H1 (cell line): ENCODE measurements around the gene DDI2. TPM values are rescaled to one million over a fixed set of nuclear protein-coding genes. Genes with fewer than 3 reads are reported as not detected.

Experiments
- CTCF ChIA-PET: fragments of 300-600 bp; sonication (Branson Sonifier 250); formaldehyde crosslinking; loops from one replicate; lab custom pipeline; 2021; ENCODE audit not compliant: partially characterized antibody; lab: Charles Lee
- POLR2A ChIA-PET: fragments of 300-600 bp; sonication (Branson Sonifier 250); formaldehyde crosslinking; loops from one replicate; lab custom pipeline; 2021; ENCODE audit warnings: inconsistent platforms; ENCODE audit not compliant: partially characterized antibody; lab: Charles Lee
- DNase-seq, 2 experiments: peaks; one replicate each; pipeline versions ENCODE4 v3.0.0 to v3.0.0-alpha.2; 2010 to 2022; ENCODE audit warnings: low spot score in 2 of 2, low read depth in 1 of 2, mixed read lengths in 1 of 2
- FAIRE-seq: peaks from 2 replicates; lab custom pipeline; 2011; peaks lifted over from hg19 to GRCh38; lab: Jason Lieb, UNC
- H2AFZ ChIP-seq: 2 replicates; pipeline ENCODE4 v1.8.1; 2012; ENCODE audit warnings: low read length, inconsistent platforms
- H2AK5ac ChIP-seq: 2 replicates; pipeline ENCODE4 v1.6.1; 2013; ENCODE audit warnings: low read depth, low read length
- H2BK120ac ChIP-seq: replicated peaks from 2 replicates; pipeline ENCODE3; 2013; ENCODE audit warnings: low read depth, low read length, inconsistent platforms
- H2BK12ac ChIP-seq: 2 replicates; pipeline ENCODE4 v1.6.1; 2013; ENCODE audit warnings: low read depth, low read length
- H2BK15ac ChIP-seq: 2 replicates; pipeline ENCODE4 v1.6.1; 2013; ENCODE audit warnings: low read length
- H2BK20ac ChIP-seq: 2 replicates; pipeline ENCODE4 v1.6.1; 2013; ENCODE audit warnings: low read length
- H2BK5ac ChIP-seq: 2 replicates; pipeline ENCODE4 v1.6.1; 2013; ENCODE audit warnings: low read depth, low read length
- H3K14ac ChIP-seq: 2 replicates; pipeline ENCODE4 v1.6.1; 2013; ENCODE audit warnings: inconsistent platforms; ENCODE audit not compliant: insufficient read length
- H3K18ac ChIP-seq: 2 replicates; pipeline ENCODE4 v1.6.1; 2013; ENCODE audit warnings: low read length; ENCODE audit errors: extremely low read depth
- H3K23ac ChIP-seq: 2 replicates; pipeline ENCODE4 v1.6.1; 2013; ENCODE audit warnings: inconsistent platforms; ENCODE audit not compliant: insufficient read length
- H3K23me2 ChIP-seq: 2 replicates; pipeline ENCODE4 v1.6.1; 2013; ENCODE audit warnings: low read depth, low read length
- H3K27ac ChIP-seq: 2 replicates; pipeline ENCODE4 v1.6.1; 2011; ENCODE audit warnings: low read depth, low read length, inconsistent platforms
- H3K27me3 ChIP-seq, 4 experiments: replicated peaks in 1 of 4; 1 replicate in 1 of 4; 2 replicates in 3 of 4; pipeline versions ENCODE4 v1.6.1 to v1.8.1; 2011 to 2013; ENCODE audit warnings: low read length in 3 of 4, mild to moderate bottlenecking in 3 of 4, inconsistent platforms in 2 of 4, mixed read lengths in 2 of 4, moderate library complexity in 1 of 4; ENCODE audit not compliant: control insufficient read depth in 3 of 4, insufficient read depth in 3 of 4; ENCODE audit errors: extremely low read depth in 1 of 4
- H3K36me3 ChIP-seq, 4 experiments: 2 replicates each; pipeline versions ENCODE4 v1.6.1 to v1.8.1; 2011 to 2013; ENCODE audit warnings: mild to moderate bottlenecking in 4 of 4, low read length in 3 of 4, moderate library complexity in 2 of 4, control low read depth in 1 of 4, inconsistent platforms in 1 of 4; ENCODE audit not compliant: insufficient read depth in 4 of 4, control insufficient read depth in 2 of 4
- H3K4ac ChIP-seq: replicated peaks from 2 replicates; pipeline ENCODE3; 2013; ENCODE audit warnings: low read length, low read depth, mixed read lengths, inconsistent platforms; ENCODE audit not compliant: insufficient read length
- H3K4me1 ChIP-seq, 4 experiments: replicated peaks in 1 of 4; 1 replicate in 1 of 4; 2 replicates in 3 of 4; pipeline versions ENCODE4 v1.6.1 to v1.8.1; 2011 to 2013; ENCODE audit warnings: low read length in 3 of 4, inconsistent platforms in 2 of 4, mixed read lengths in 1 of 4; ENCODE audit not compliant: insufficient read depth in 4 of 4, control insufficient read depth in 3 of 4
- H3K4me2 ChIP-seq, 2 experiments: 2 replicates each; pipeline versions ENCODE4 v1.6.1 to v1.8.1; 2011 to 2013; ENCODE audit warnings: low read depth in 2 of 2, low read length in 2 of 2, control low read depth in 1 of 2, inconsistent platforms in 1 of 2, mild to moderate bottlenecking in 1 of 2; ENCODE audit not compliant: insufficient read depth in 1 of 2
- H3K4me3 ChIP-seq, 4 experiments: fragments of 200-600, 300-600 bp in 1 of 4; sonication (generic), shearing (Covaris generic), sonication (Bioruptor Twin) in 1 of 4; 2 replicates each; pipeline versions ENCODE4 v1.5.1 to v1.8.1; 2011 to 2016; ENCODE audit warnings: low read length in 4 of 4, low read depth in 3 of 4, control low read depth in 2 of 4, inconsistent platforms in 2 of 4, mild to moderate bottlenecking in 2 of 4, mixed read lengths in 1 of 4, moderate library complexity in 1 of 4; ENCODE audit not compliant: insufficient read depth in 2 of 4; ENCODE audit errors: extremely low read depth in 1 of 4
- H3K56ac ChIP-seq: replicated peaks from 2 replicates; pipeline ENCODE3; 2013; ENCODE audit warnings: low read depth, mild to moderate bottlenecking, mixed read lengths, low read length, inconsistent platforms; ENCODE audit not compliant: insufficient read length
- H3K79me1 ChIP-seq: 2 replicates; pipeline ENCODE4 v1.6.1; 2013; ENCODE audit warnings: low read depth, low read length, control low read depth
- H3K79me2 ChIP-seq, 2 experiments: 2 replicates each; pipeline versions ENCODE4 v1.6.1 to v1.8.1; 2012 to 2013; ENCODE audit warnings: low read length in 2 of 2, mild to moderate bottlenecking in 2 of 2, inconsistent platforms in 1 of 2; ENCODE audit not compliant: insufficient read depth in 2 of 2, control insufficient read depth in 1 of 2
- H3K9ac ChIP-seq, 4 experiments: replicated peaks in 1 of 4; 1 replicate in 1 of 4; 2 replicates in 3 of 4; pipeline versions ENCODE4 v1.6.1 to v1.8.1; 2011 to 2013; ENCODE audit warnings: low read depth in 3 of 4, low read length in 3 of 4, control low read depth in 2 of 4, mild to moderate bottlenecking in 2 of 4, moderate library complexity in 2 of 4, inconsistent platforms in 1 of 4; ENCODE audit errors: extremely low read depth in 1 of 4
- H3K9me3 ChIP-seq, 2 experiments: 2 replicates each; pipeline versions ENCODE4 v1.6.1 to v1.8.1; 2012 to 2013; ENCODE audit warnings: mild to moderate bottlenecking in 2 of 2, moderate library complexity in 2 of 2, control low read depth in 1 of 2, inconsistent platforms in 1 of 2, low read depth in 1 of 2, low read length in 1 of 2, mixed read lengths in 1 of 2; ENCODE audit not compliant: insufficient read depth in 2 of 2
- H4K20me1 ChIP-seq, 2 experiments: replicated peaks in 1 of 2; 2 replicates each; pipeline versions ENCODE3 to v1.8.1; 2011 to 2013; ENCODE audit warnings: inconsistent platforms in 2 of 2, low read length in 2 of 2, mild to moderate bottlenecking in 1 of 2; ENCODE audit not compliant: insufficient read depth in 2 of 2, control insufficient read depth in 1 of 2
- H4K5ac ChIP-seq: 2 replicates; pipeline ENCODE4 v1.6.1; 2013; ENCODE audit warnings: low read length, low read depth, mixed read lengths, inconsistent platforms; ENCODE audit not compliant: insufficient read length
- H4K8ac ChIP-seq: 2 replicates; pipeline ENCODE4 v1.8.0; 2013; ENCODE audit warnings: mild to moderate bottlenecking, moderate library complexity, low read length, inconsistent platforms; ENCODE audit not compliant: insufficient read depth; ENCODE audit errors: extremely low read depth
- H4K91ac ChIP-seq: replicated peaks from 2 replicates; pipeline ENCODE3; 2013; ENCODE audit warnings: low read length, mixed read lengths, inconsistent platforms; ENCODE audit not compliant: insufficient read length
- BRCA1 ChIP-seq: IDR thresholded peaks from 2 replicates; pipeline ENCODE4 v1.6.1; 2012; ENCODE audit warnings: low read depth, low read length, improper control_type of control experiment
- MAX ChIP-seq: IDR thresholded peaks from 2 replicates; pipeline ENCODE4 v1.6.1; 2012; ENCODE audit warnings: inconsistent platforms
- WGBS, 2 experiments: shearing (Covaris generic) in 1 of 2; methylation state at CpG; one replicate each; pipeline versions ENCODE4 v1.1.6 to v1.1.7; 2013 to 2015; ENCODE audit warnings: low lambda C conversion rate in 2 of 2, mixed read lengths in 2 of 2, inconsistent platforms in 1 of 2, low coverage in 1 of 2, missing lambda C conversion rate in 1 of 2; ENCODE audit not compliant: insufficient replicate concordance in 2 of 2, insufficient coverage in 1 of 2, insufficient read length in 1 of 2; ENCODE audit errors: extremely low coverage in 1 of 2, missing lambda C conversion rate in 1 of 2; 5-methylcytosine and 5-hydroxymethylcytosine counted together
- polyA plus RNA-seq, 7 experiments: library from polyadenylated mRNA; depleted of rRNA in 3 of 7; stranded (reverse) in 5 of 7; unstranded in 2 of 7; fragments of >200 nt in 5 of 7; fragments of 200-250 nt in 2 of 7; gene quantifications; 1 replicate in 5 of 7; 2 replicates in 1 of 7; 4 replicates in 1 of 7; pipeline versions ENCODE4 v1.2.1 to v1.2.3, GENCODE V29; 2011 to 2013; ENCODE audit warnings: missing spikeins in 2 of 7, mixed read lengths in 2 of 7
- total RNA-seq: library from RNA; stranded (reverse); fragmentation: NEBNext Ultra II Directional; extraction: Animal tissue kit (Norgen Biotek cat#: 25700); gene quantifications from 2 replicates; pipeline ENCODE4 v1.2.1, GENCODE V29; 2021

Gene DDI2
- total and polyA plus RNA-seq, 2 of the 8 experiments (the other 6 are each of a cell fraction or from before 2014, with no cell fraction given), result 7.7 to 38.3 TPM

- Histone ChIP-seq H3K4me2 (no peak overlapping the region), H3K56ac (no peak overlapping the region), H3K4me3 (no peak overlapping the region), H3K14ac (no peak overlapping the region), H3K18ac (no peak overlapping the region), H3K4me1 (no peaks in the 10 kb centered on the region), H3K23ac (no peak overlapping the region), H2BK5ac (no peak overlapping the region), H3K9ac (no peak overlapping the region), H3K79me2 (peaks cover 3 to 31% of the 10 kb centered on the region in 2 experiments; a peak in 2 of 4 replicates), H4K8ac (no peak overlapping the region), H3K27ac (no peak overlapping the region), H2BK12ac (no peak overlapping the region), H3K4ac (no peak overlapping the region), H3K23me2 (no peaks in the 10 kb centered on the region), H4K5ac (no peak overlapping the region), H3K79me1 (no peaks in the 10 kb centered on the region; the same call in 1 of the 2 replicates), H3K9me3 (no peaks in the 10 kb centered on the region), H3K27me3 (no peaks in the 10 kb centered on the region), H2BK20ac (no peak overlapping the region), H2AFZ (no peak overlapping the region), H4K20me1 (peaks cover 0 to 4% of the 10 kb centered on the region in 2 experiments), H2AK5ac (no peak overlapping the region), H2BK15ac (no peak overlapping the region), H4K91ac (no peak overlapping the region), H2BK120ac (no peak overlapping the region), H3K36me3 (no peaks in the 10 kb centered on the region)
- TF ChIP-seq BRCA1 (no peak), MAX (no peak)
- CTCF ChIA-PET, result interaction anchor here (1.5 kb wide), 1 partner anchor 12 kb away, joined by 3 read pairs; no protein-coding TSS in a partner anchor
- no peak for DNase-seq
- POLR2A ChIA-PET, result no interaction called here
- WGBS, 2 experiments, result 95% methylated on average over 11 of the region's 11 CpGs; no CpG with 5 or more reads in 1 of the 2 experiments
- FAIRE-seq, result no peak
Observed at GRCh38 chr1:15691434-15692032, 74.3 kb downstream of the DDI2 start.
